Mammary epithelial cell (primary cell): Measurements from ENCODE around the gene RNF213.

ENCODE experiments used
- EZH2 ChIP-seq: IDR thresholded peaks from 2 replicates; pipeline ENCODE4 v1.6.1; 2012; ENCODE audit warnings: low read length, inconsistent platforms, borderline replicate concordance
- TF ChIP-seq, protein P1 (sequence below), 2 donors: IDR thresholded peaks in 1 of 2; conservative IDR thresholded peaks in 1 of 2; 2 replicates each; pipeline ENCODE4 v1.5.1; 2011 to 2012; ENCODE audit warnings: inconsistent platforms in 2 of 2, low read length in 2 of 2, mild to moderate bottlenecking in 2 of 2, control low read depth in 1 of 2, low read depth in 1 of 2; ENCODE audit not compliant: insufficient read depth in 1 of 2; ENCODE audit errors: extremely low read depth in 1 of 2

DNA sequence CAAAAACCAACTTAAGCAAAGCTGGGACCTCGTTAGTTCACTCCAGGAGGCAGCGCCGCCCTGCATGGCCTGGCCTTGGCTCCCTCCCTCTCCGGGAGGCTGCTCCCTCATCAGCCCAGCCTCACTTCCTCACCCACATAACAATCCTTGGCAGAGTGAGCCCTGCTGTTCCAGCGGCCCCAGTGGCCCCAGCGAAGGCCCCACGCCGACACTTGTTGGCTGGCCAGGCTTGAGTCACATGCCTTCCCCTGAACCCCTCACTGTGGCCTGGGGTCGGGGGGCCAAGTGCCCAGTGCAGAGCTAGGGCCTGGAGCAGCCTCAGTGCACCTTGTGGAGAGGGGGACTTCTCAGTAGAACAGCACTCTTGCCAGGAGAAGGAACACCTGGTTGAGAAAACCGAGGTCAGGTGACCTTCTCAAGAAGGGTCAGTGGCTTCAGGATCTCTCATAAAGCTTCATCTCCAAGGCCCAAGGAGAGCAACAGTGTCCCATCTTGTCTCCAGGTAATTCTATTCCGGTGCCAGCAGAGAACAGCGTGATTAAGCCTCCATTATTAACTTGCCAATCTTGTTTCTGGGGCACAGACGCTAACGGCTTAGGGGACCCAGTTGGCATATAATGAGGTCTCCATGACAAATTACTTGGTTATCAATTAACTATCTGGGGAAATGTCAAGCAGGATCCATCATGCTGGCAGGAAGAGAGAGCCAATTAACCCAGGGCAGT, 181.1 kb downstream of the RNF213 start:
- TF ChIP-seq, protein P1, sequence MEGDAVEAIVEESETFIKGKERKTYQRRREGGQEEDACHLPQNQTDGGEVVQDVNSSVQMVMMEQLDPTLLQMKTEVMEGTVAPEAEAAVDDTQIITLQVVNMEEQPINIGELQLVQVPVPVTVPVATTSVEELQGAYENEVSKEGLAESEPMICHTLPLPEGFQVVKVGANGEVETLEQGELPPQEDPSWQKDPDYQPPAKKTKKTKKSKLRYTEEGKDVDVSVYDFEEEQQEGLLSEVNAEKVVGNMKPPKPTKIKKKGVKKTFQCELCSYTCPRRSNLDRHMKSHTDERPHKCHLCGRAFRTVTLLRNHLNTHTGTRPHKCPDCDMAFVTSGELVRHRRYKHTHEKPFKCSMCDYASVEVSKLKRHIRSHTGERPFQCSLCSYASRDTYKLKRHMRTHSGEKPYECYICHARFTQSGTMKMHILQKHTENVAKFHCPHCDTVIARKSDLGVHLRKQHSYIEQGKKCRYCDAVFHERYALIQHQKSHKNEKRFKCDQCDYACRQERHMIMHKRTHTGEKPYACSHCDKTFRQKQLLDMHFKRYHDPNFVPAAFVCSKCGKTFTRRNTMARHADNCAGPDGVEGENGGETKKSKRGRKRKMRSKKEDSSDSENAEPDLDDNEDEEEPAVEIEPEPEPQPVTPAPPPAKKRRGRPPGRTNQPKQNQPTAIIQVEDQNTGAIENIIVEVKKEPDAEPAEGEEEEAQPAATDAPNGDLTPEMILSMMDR (conservative IDR thresholded peaks at IDR 0.05 in 1 of 2, IDR thresholded peaks at IDR 0.05 in 1 of 2; ENCODE audit: extremely low read depth in 1 of 2, insufficient read depth in 1 of 2, low read depth in 1 of 2, low read length in 2 of 2), result no peak
- TF ChIP-seq EZH2, result no peak
